Stimulated activated CD4-positive, alpha-beta T cell treated with anti-CD3 and anti-CD28 coated beads, Interleukin-4, amount 100 ng/mL, for 48 hours (primary cell): ENCODE measurements around the gene DOCK4.
A peak's percentile ranks its signal among the peaks of the same experiment; 100 is the strongest.

ENCODE experiments used
- DNase-seq, 2 donors: peaks; one replicate each; pipeline ENCODE4 v3.0.0-alpha.2; 2020; ENCODE audit warnings: low read depth in 2 of 2

The DOCK4 gene

GRCh38 chr7:111762799-111763198 lies 443.4 kb downstream of the DOCK4 start:
- no peak for DNase-seq

GRCh38 chr7:111762211-111762610 lies 444.0 kb downstream of the DOCK4 start:
- no peak for DNase-seq

- no peak for DNase-seq
These were observed 446.2 kb downstream of the DOCK4 start for GRCh38 chr7:111760043-111760442.

- no peak for DNase-seq
These were observed 447.9 kb downstream of the DOCK4 start for GRCh38 chr7:111758332-111758731.

GRCh38 chr7:111756687-111757178 lies 449.5 kb downstream of the DOCK4 start:
- DNase-seq, result no peak

GRCh38 chr7:111755383-111755782 lies 450.8 kb downstream of the DOCK4 start:
- no peak for DNase-seq

- DNase-seq, result no peak
These were observed 452.2 kb downstream of the DOCK4 start for GRCh38 chr7:111753968-111754367.

GRCh38 chr7:111752022-111752582 lies 454.1 kb downstream of the DOCK4 start:
- DNase-seq, result peak; percentile 47 to 60

- no peak for DNase-seq
These were observed 455.3 kb downstream of the DOCK4 start for GRCh38 chr7:111750878-111751277.

- no peak for DNase-seq
These were observed 456.0 kb downstream of the DOCK4 start for GRCh38 chr7:111750228-111750627.

GRCh38 chr7:111749625-111750024 lies 456.6 kb downstream of the DOCK4 start:
- no peak for DNase-seq

- no peak for DNase-seq
These were observed 458.5 kb downstream of the DOCK4 start for GRCh38 chr7:111747718-111748117.

- DNase-seq, result no peak
These were observed 459.2 kb downstream of the DOCK4 start for GRCh38 chr7:111746950-111747349.

- no peak for DNase-seq
These were observed 461.6 kb downstream of the DOCK4 start for GRCh38 chr7:111744501-111745155.

GRCh38 chr7:111743244-111743847 lies 462.9 kb downstream of the DOCK4 start:
- no peak for DNase-seq

- DNase-seq, result peak; percentile 9 to 12
These were observed 464.4 kb downstream of the DOCK4 start for GRCh38 chr7:111741811-111742240.

GRCh38 chr7:111740942-111741341 lies 465.3 kb downstream of the DOCK4 start:
- no peak for DNase-seq

GRCh38 chr7:111736552-111736874 lies 469.7 kb downstream of the DOCK4 start:
- DNase-seq, result no peak

GRCh38 chr7:111735661-111736551 lies 470.3 kb downstream of the DOCK4 start:
- DNase-seq, result peak; percentile 24 to 44

- DNase-seq, result no peak
These were observed 471.1 kb downstream of the DOCK4 start for GRCh38 chr7:111734954-111735660.

GRCh38 chr7:111732923-111733322 lies 473.3 kb downstream of the DOCK4 start:
- DNase-seq, result no peak
